Panc1 (cell line): ENCODE measurements around the gene GRIFIN.

ENCODE experiments used
- POLR2AphosphoS5 ChIP-seq: IDR thresholded peaks from 2 replicates; pipeline ENCODE4 v1.6.1; 2012; ENCODE audit warnings: mild to moderate bottlenecking, low read depth, low read length, moderate library complexity
- SIN3A ChIP-seq: IDR thresholded peaks from 2 replicates; pipeline ENCODE4 v1.6.1; 2012; ENCODE audit warnings: low read depth, mild to moderate bottlenecking, low read length, moderate library complexity, borderline replicate concordance; ENCODE audit not compliant: insufficient read depth
- TCF7L2 ChIP-seq: IDR thresholded peaks from 2 replicates; pipeline ENCODE4 v1.6.1; 2011; ENCODE audit warnings: mild to moderate bottlenecking, low read depth, low read length, inconsistent platforms
- TF ChIP-seq, protein P1 (sequence below): fragments of 450-650 bp; IDR thresholded peaks from 2 replicates; pipeline ENCODE4 v1.5.1; 2017; ENCODE audit warnings: mild to moderate bottlenecking

DNA sequence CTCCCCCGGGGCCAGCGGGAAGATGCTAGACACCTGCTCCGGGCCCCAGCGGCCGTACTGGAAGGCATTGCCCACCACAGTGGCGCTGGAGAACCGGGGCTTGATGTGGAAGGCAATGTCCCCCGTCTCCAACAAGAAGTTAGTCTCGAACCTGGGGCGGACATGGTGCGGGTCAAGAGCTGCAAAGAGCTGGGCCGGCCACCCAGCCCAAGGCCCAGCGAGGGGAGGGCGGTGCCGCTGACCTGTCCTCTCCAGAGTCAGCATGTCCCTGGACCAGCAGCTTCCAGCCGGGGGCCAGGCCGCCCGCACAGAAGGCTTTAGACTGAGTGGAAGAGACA, 551 bp downstream of the GRIFIN start:
- TF ChIP-seq, protein P1, sequence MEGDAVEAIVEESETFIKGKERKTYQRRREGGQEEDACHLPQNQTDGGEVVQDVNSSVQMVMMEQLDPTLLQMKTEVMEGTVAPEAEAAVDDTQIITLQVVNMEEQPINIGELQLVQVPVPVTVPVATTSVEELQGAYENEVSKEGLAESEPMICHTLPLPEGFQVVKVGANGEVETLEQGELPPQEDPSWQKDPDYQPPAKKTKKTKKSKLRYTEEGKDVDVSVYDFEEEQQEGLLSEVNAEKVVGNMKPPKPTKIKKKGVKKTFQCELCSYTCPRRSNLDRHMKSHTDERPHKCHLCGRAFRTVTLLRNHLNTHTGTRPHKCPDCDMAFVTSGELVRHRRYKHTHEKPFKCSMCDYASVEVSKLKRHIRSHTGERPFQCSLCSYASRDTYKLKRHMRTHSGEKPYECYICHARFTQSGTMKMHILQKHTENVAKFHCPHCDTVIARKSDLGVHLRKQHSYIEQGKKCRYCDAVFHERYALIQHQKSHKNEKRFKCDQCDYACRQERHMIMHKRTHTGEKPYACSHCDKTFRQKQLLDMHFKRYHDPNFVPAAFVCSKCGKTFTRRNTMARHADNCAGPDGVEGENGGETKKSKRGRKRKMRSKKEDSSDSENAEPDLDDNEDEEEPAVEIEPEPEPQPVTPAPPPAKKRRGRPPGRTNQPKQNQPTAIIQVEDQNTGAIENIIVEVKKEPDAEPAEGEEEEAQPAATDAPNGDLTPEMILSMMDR, result no peak
- TF ChIP-seq POLR2AphosphoS5 (no peak), TCF7L2 (no peak), SIN3A (no peak)
